Stimulated activated CD4-positive, alpha-beta T cell treated with anti-CD3 and anti-CD28 coated beads, Interleukin-15, amount 100 ng/mL, for 24 hours (primary cell): ENCODE results near the gene PSAPL1.

Source experiments
- DNase-seq: peaks from one replicate; pipeline ENCODE4 v3.0.0-alpha.2; 2020

The PSAPL1 gene

GRCh38 chr4:7434766-7435150 is at the start of gene PSAPL1:
PSAPL1 (minus strand) TSS chr4:7434930; CDS start chr4:7434879, 51 bp downstream.
- peak; percentile 18 for DNase-seq

- DNase-seq: no peak
Measured at GRCh38 chr4:7481227-7481626, 46.5 kb upstream of the PSAPL1 start.

GRCh38 chr4:7480423-7480822 is 45.7 kb upstream of the PSAPL1 start:
- DNase-seq: no peak

- no peak for DNase-seq
Measured at GRCh38 chr4:7478665-7479064, 43.9 kb upstream of the PSAPL1 start.

- no peak for DNase-seq
Measured at GRCh38 chr4:7477695-7478094, 43.0 kb upstream of the PSAPL1 start.

- DNase-seq: no peak
Measured at GRCh38 chr4:7476820-7477219, 42.1 kb upstream of the PSAPL1 start.

GRCh38 chr4:7475207-7475606 is 40.5 kb upstream of the PSAPL1 start:
- no peak for DNase-seq

- DNase-seq: no peak
Measured at GRCh38 chr4:7474320-7474719, 39.6 kb upstream of the PSAPL1 start.

- DNase-seq: no peak
Measured at GRCh38 chr4:7473081-7473480, 38.4 kb upstream of the PSAPL1 start.

GRCh38 chr4:7472442-7473013 is 37.8 kb upstream of the PSAPL1 start:
- DNase-seq: no peak

- DNase-seq: no peak
Measured at GRCh38 chr4:7470522-7471128, 35.9 kb upstream of the PSAPL1 start.

GRCh38 chr4:7470111-7470510 is 35.4 kb upstream of the PSAPL1 start:
- no peak for DNase-seq

- no peak for DNase-seq
Measured at GRCh38 chr4:7469023-7469422, 34.3 kb upstream of the PSAPL1 start.

- no peak for DNase-seq
Measured at GRCh38 chr4:7467471-7467870, 32.7 kb upstream of the PSAPL1 start.

- DNase-seq: no peak
Measured at GRCh38 chr4:7466904-7467303, 32.2 kb upstream of the PSAPL1 start.

GRCh38 chr4:7466215-7466614 is 31.5 kb upstream of the PSAPL1 start:
- no peak for DNase-seq

GRCh38 chr4:7465017-7465416 is 30.3 kb upstream of the PSAPL1 start:
- no peak for DNase-seq

- DNase-seq: no peak
Measured at GRCh38 chr4:7464259-7464655, 29.5 kb upstream of the PSAPL1 start.

- DNase-seq: no peak
Measured at GRCh38 chr4:7463566-7464258, 29.0 kb upstream of the PSAPL1 start.

- DNase-seq: no peak
Measured at GRCh38 chr4:7462509-7462971, 27.8 kb upstream of the PSAPL1 start.

GRCh38 chr4:7461230-7461629 is 26.5 kb upstream of the PSAPL1 start:
- no peak for DNase-seq

GRCh38 chr4:7460566-7460965 is 25.8 kb upstream of the PSAPL1 start:
- DNase-seq: no peak

- DNase-seq: no peak
Measured at GRCh38 chr4:7459471-7459870, 24.7 kb upstream of the PSAPL1 start.

GRCh38 chr4:7458477-7458876 is 23.7 kb upstream of the PSAPL1 start:
- DNase-seq: no peak

- no peak for DNase-seq
Measured at GRCh38 chr4:7458066-7458425, 23.3 kb upstream of the PSAPL1 start.
